Measurements from ENCODE around the gene ADAMTS2. TPM values are rescaled to one million over a fixed set of nuclear protein-coding genes. Genes with fewer than 3 reads are reported as not detected.

ADAMTS2 gene
- total and polyA plus RNA-seq, 2 of the 4 experiments (the other 2 are of a cell fraction) = 19.0 to 58.8 TPM

DNA sequence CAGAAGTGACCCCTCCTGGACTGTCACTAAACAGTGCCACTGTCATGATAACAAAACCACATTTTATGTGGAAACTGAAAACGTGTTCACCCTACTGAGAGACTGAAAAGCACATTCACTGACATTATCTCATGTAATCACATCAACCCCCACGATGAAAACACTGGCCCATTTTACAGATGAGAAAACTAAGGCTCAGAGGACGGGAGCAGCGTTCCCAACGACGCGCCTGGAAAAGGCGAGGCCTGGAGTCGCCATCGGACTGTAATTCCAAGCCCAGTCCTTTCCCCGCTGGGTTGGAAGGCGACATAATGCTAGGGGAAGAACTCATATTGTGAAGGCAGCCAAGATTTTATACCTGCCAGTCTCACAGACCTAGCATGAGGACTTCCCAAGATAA, 140.0 kb downstream of the ADAMTS2 start:
- H3K36me3 ChIP-seq (ENCODE audit: control insufficient read depth, insufficient read depth, low read length) = no peaks in the 10 kb centered on the region; the same call in 1 of the 2 replicates
- H3K4me1 ChIP-seq (ENCODE audit: control insufficient read depth, insufficient read depth, low read length) = peaks cover 5% of the 10 kb centered on the region
- no peaks in the 10 kb centered on the region for H3K9me3 ChIP-seq (ENCODE audit: control insufficient read depth, insufficient read depth, low read length)
- no peak overlapping the region for H2AK5ac ChIP-seq (ENCODE audit: low read depth, low read length)
- H3K4me3 ChIP-seq (ENCODE audit: insufficient read depth, low read depth, low read length) = no peak overlapping the region
- H2AK9ac ChIP-seq (replicated peaks; ENCODE audit: low read depth, low read length, poor library complexity) = no peak overlapping the region
- H4K8ac ChIP-seq (ENCODE audit: low read depth in 2 of 2, low read length in 2 of 2) = no peak overlapping the region
- H2AFZ ChIP-seq (replicated peaks; ENCODE audit: low read length, poor library complexity) = no peak overlapping the region
- no TSS peak for BruUV-seq (replicated peaks)
- WGBS, 2 experiments (ENCODE audit: extremely low coverage in 2 of 2, insufficient read length in 1 of 2) = 87% methylated on average over 9 of the region's 12 CpGs; no CpG with 5 or more reads in 1 of the 2 experiments
- no peak for DNase-seq
- no peak overlapping the region for H3K9ac ChIP-seq (ENCODE audit: low read depth, low read length)
- POLR2A ChIA-PET (ENCODE audit: unreplicated experiment) = no interaction called here
- H3K18ac ChIP-seq (ENCODE audit: low read depth, low read length) = no peak overlapping the region
- H3K14ac ChIP-seq (replicated peaks; ENCODE audit: low read depth, low read length) = no peak overlapping the region
- no peak for ATAC-seq (ENCODE audit: low read depth)
- dilution Hi-C loops (cut with HindIII; ENCODE audit: low sequenced_read_pairs, unreplicated experiment) = no loop called here
- intact Hi-C loops (cut with micrococcal nuclease) = no loop called here
- no peak overlapping the region for H3K56ac ChIP-seq (ENCODE audit: extremely low read depth, insufficient read depth, low read length)
- no peak overlapping the region for H3K27ac ChIP-seq (ENCODE audit: insufficient read depth, low read length)
- no peaks in the 10 kb centered on the region for H3K27me3 ChIP-seq (ENCODE audit: control insufficient read depth, insufficient read depth, low read length)
- no peak overlapping the region for H4K91ac ChIP-seq (ENCODE audit: insufficient read depth, low read depth, low read length)
- H3K79me1 ChIP-seq (ENCODE audit: low read depth in 1 of 2, low read length in 2 of 2) = peaks cover 13 to 30% of the 10 kb centered on the region in 2 experiments
- H4K20me1 ChIP-seq (ENCODE audit: insufficient read depth, low read length) = peaks cover 8% of the 10 kb centered on the region; the same call in 1 of the 2 replicates
- no peak overlapping the region for H2BK5ac ChIP-seq (ENCODE audit: low read depth, low read length, poor library complexity, severe bottlenecking)
- H3K23ac ChIP-seq (ENCODE audit: low read depth, low read length) = no peak overlapping the region
- CTCF ChIA-PET = no interaction called here
- in situ Hi-C loops (cut with MboI; ENCODE audit: low sequenced_read_pairs) = no loop called here
- no peak overlapping the region for H2BK20ac ChIP-seq (ENCODE audit: low read depth, low read length)
- H3K4me2 ChIP-seq (ENCODE audit: low read depth, low read length) = no peak overlapping the region
- no peak overlapping the region for H4K5ac ChIP-seq (ENCODE audit: low read depth, low read length)
- peaks cover 9% of the 10 kb centered on the region for H3K9me1 ChIP-seq (ENCODE audit: insufficient read depth, low read length)
- no peak overlapping the region for H2BK15ac ChIP-seq (ENCODE audit: low read depth, low read length)
- no peak overlapping the region for H3K4ac ChIP-seq (ENCODE audit: low read depth, low read length)
- TF ChIP-seq, protein P1, sequence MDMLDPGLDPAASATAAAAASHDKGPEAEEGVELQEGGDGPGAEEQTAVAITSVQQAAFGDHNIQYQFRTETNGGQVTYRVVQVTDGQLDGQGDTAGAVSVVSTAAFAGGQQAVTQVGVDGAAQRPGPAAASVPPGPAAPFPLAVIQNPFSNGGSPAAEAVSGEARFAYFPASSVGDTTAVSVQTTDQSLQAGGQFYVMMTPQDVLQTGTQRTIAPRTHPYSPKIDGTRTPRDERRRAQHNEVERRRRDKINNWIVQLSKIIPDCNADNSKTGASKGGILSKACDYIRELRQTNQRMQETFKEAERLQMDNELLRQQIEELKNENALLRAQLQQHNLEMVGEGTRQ (IDR thresholded peaks at IDR 0.05; ENCODE audit: low read depth, low read length) = no peak
- no peak for TF ChIP-seq CHD1 (IDR thresholded peaks at IDR 0.05; ENCODE audit: low read depth, low read length)
- TF ChIP-seq, protein P2, sequence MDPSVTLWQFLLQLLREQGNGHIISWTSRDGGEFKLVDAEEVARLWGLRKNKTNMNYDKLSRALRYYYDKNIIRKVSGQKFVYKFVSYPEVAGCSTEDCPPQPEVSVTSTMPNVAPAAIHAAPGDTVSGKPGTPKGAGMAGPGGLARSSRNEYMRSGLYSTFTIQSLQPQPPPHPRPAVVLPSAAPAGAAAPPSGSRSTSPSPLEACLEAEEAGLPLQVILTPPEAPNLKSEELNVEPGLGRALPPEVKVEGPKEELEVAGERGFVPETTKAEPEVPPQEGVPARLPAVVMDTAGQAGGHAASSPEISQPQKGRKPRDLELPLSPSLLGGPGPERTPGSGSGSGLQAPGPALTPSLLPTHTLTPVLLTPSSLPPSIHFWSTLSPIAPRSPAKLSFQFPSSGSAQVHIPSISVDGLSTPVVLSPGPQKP (IDR thresholded peaks at IDR 0.05; ENCODE audit: borderline replicate concordance, low read depth, low read length) = no peak
- TF ChIP-seq POLR2A (IDR thresholded peaks at IDR 0.05; ENCODE audit: low read depth, low read length) = no peak
- no peak for TF ChIP-seq SMC3 (IDR thresholded peaks at IDR 0.05; ENCODE audit: low read depth, low read length)
- no peak for TF ChIP-seq NFE2L2 (IDR thresholded peaks at IDR 0.05; ENCODE audit: low read depth, low read length)
- no peak for TF ChIP-seq RCOR1 (IDR thresholded peaks at IDR 0.05; ENCODE audit: insufficient replicate concordance, low read length)
- TF ChIP-seq MXI1 (IDR thresholded peaks at IDR 0.05; ENCODE audit: borderline replicate concordance, low read depth, low read length) = no peak
- TF ChIP-seq FOS (IDR thresholded peaks at IDR 0.05; ENCODE audit: low read depth, low read length) = no peak
- no peak for TF ChIP-seq RAD21 (IDR thresholded peaks at IDR 0.05; ENCODE audit: low read length)
- TF ChIP-seq CEBPB (IDR thresholded peaks at IDR 0.05; ENCODE audit: low read depth, low read length) = no peak
- TF ChIP-seq BHLHE40 (IDR thresholded peaks at IDR 0.05; ENCODE audit: low read depth, low read length) = no peak
- TF ChIP-seq, protein P3, sequence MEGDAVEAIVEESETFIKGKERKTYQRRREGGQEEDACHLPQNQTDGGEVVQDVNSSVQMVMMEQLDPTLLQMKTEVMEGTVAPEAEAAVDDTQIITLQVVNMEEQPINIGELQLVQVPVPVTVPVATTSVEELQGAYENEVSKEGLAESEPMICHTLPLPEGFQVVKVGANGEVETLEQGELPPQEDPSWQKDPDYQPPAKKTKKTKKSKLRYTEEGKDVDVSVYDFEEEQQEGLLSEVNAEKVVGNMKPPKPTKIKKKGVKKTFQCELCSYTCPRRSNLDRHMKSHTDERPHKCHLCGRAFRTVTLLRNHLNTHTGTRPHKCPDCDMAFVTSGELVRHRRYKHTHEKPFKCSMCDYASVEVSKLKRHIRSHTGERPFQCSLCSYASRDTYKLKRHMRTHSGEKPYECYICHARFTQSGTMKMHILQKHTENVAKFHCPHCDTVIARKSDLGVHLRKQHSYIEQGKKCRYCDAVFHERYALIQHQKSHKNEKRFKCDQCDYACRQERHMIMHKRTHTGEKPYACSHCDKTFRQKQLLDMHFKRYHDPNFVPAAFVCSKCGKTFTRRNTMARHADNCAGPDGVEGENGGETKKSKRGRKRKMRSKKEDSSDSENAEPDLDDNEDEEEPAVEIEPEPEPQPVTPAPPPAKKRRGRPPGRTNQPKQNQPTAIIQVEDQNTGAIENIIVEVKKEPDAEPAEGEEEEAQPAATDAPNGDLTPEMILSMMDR (conservative IDR thresholded peaks at IDR 0.05; ENCODE audit: low read depth, low read length) = no peak
- no peak for TF ChIP-seq RFX5 (IDR thresholded peaks at IDR 0.05; ENCODE audit: low read depth, low read length)
- no peak overlapping the region for H2BK120ac ChIP-seq (ENCODE audit: low read depth, low read length)
